ENCODE data around the gene CD52. TPM values are rescaled to one million over a fixed set of nuclear protein-coding genes. Genes with fewer than 3 reads are reported as not detected.

CD52 gene
- polyA plus RNA-seq, 1 donor (not counting 4 experiments of a cell fraction or from before 2014, with no cell fraction given): 0.22 TPM

- DNase-seq (ENCODE audit: low read depth, low spot score) (no peak), FAIRE-seq (no peak)
- Histone ChIP-seq H3K4me1 (ENCODE audit: control insufficient read depth, extremely low read depth, insufficient read depth, low read length) (peaks cover 7% of the 10 kb centered on the region), H3K27me3 (ENCODE audit: control insufficient read depth, extremely low read depth, insufficient read depth, low read length) (no peaks in the 10 kb centered on the region), H3K36me3 (ENCODE audit: control insufficient read depth in 2 of 2, extremely low read depth in 1 of 2, insufficient read depth in 2 of 2, low read length in 2 of 2) (no peaks in the 10 kb centered on the region), H3K27ac (ENCODE audit: control insufficient read depth, insufficient read depth, low read length) (no peak overlapping the region), H3K9me1 (ENCODE audit: control insufficient read depth, extremely low read depth, insufficient read depth, low read length) (no peaks in the 10 kb centered on the region), H3K9ac (ENCODE audit: control insufficient read depth, extremely low read depth, insufficient read depth, low read length) (no peak overlapping the region), H3K9me3 (ENCODE audit: control insufficient read depth, low read depth, low read length) (no peaks in the 10 kb centered on the region), H3K79me2 (ENCODE audit: control insufficient read depth, insufficient read depth, low read length) (no peaks in the 10 kb centered on the region), H3K4me2 (ENCODE audit: control insufficient read depth, extremely low read depth, insufficient read depth, low read depth, low read length) (no peak overlapping the region), H3K4me3 (ENCODE audit: control insufficient read depth in 2 of 3, extremely low read depth in 1 of 3, insufficient read depth in 2 of 3, low read depth in 1 of 3, low read length in 3 of 3) (no peak overlapping the region), H2AFZ (ENCODE audit: control insufficient read depth, low read length) (no peak overlapping the region), H4K20me1 (ENCODE audit: control insufficient read depth, extremely low read depth, insufficient read depth, low read length) (no peaks in the 10 kb centered on the region)
- TF ChIP-seq CTCF (optimal IDR thresholded peaks at IDR 0.05 in 1 of 3, IDR thresholded peaks at IDR 0.05 in 1 of 3, conservative IDR thresholded peaks at IDR 0.05 in 1 of 3; ENCODE audit: extremely low read depth in 1 of 3, insufficient read depth in 2 of 3, low read length in 3 of 3) (no peak), EZH2 (IDR thresholded peaks at IDR 0.05; ENCODE audit: low read length) (no peak)
- dilution Hi-C loops (cut with MboI; ENCODE audit: extremely low pct_ligation_motif_present, low sequenced_read_pairs): no loop called here
These were observed 27.5 kb upstream of the CD52 start for GRCh38 chr1:26290122-26290881.

- Histone ChIP-seq H3K9me3 (ENCODE audit: control insufficient read depth, low read depth, low read length) (no peaks in the 10 kb centered on the region), H3K9me1 (ENCODE audit: control insufficient read depth, extremely low read depth, insufficient read depth, low read length) (no peaks in the 10 kb centered on the region), H3K27me3 (ENCODE audit: control insufficient read depth, extremely low read depth, insufficient read depth, low read length) (no peaks in the 10 kb centered on the region), H3K9ac (ENCODE audit: control insufficient read depth, extremely low read depth, insufficient read depth, low read length) (no peak overlapping the region), H4K20me1 (ENCODE audit: control insufficient read depth, extremely low read depth, insufficient read depth, low read length) (no peaks in the 10 kb centered on the region), H3K4me1 (ENCODE audit: control insufficient read depth, extremely low read depth, insufficient read depth, low read length) (peaks cover 6% of the 10 kb centered on the region), H3K36me3 (ENCODE audit: control insufficient read depth in 2 of 2, extremely low read depth in 1 of 2, insufficient read depth in 2 of 2, low read length in 2 of 2) (peaks cover 0 to under 1% of the 10 kb centered on the region in 2 experiments), H3K4me2 (ENCODE audit: control insufficient read depth, extremely low read depth, insufficient read depth, low read depth, low read length) (no peak overlapping the region), H3K27ac (ENCODE audit: control insufficient read depth, insufficient read depth, low read length) (no peak overlapping the region), H3K4me3 (ENCODE audit: control insufficient read depth in 2 of 3, extremely low read depth in 1 of 3, insufficient read depth in 2 of 3, low read depth in 1 of 3, low read length in 3 of 3) (no peak overlapping the region), H2AFZ (ENCODE audit: control insufficient read depth, low read length) (no peak overlapping the region), H3K79me2 (ENCODE audit: control insufficient read depth, insufficient read depth, low read length) (no peaks in the 10 kb centered on the region)
- dilution Hi-C loops (cut with MboI; ENCODE audit: extremely low pct_ligation_motif_present, low sequenced_read_pairs): no loop called here
- TF ChIP-seq CTCF (optimal IDR thresholded peaks at IDR 0.05 in 1 of 3, IDR thresholded peaks at IDR 0.05 in 1 of 3, conservative IDR thresholded peaks at IDR 0.05 in 1 of 3; ENCODE audit: extremely low read depth in 1 of 3, insufficient read depth in 2 of 3, low read length in 3 of 3) (no peak), EZH2 (IDR thresholded peaks at IDR 0.05; ENCODE audit: low read length) (no peak)
- FAIRE-seq (no peak), DNase-seq (ENCODE audit: low read depth, low spot score) (no peak)
These were observed 26.9 kb upstream of the CD52 start for GRCh38 chr1:26290882-26291261.
